HL-60 (cell line): ENCODE results near the gene TENM4.

ENCODE experiments used
- DNase-seq, 2 experiments: peaks; one replicate each; pipeline ENCODE4 v3.0.0-alpha.2; 2010 to 2020; ENCODE audit warnings: low read depth in 1 of 2, low spot score in 1 of 2
- H3K27ac ChIP-seq: fragments of 250-450 bp; sonication (Bioruptor Pico); replicated peaks from 2 replicates; pipeline ENCODE4 v1.5.1; 2020; ENCODE audit warnings: mild to moderate bottlenecking, moderate library complexity
- H3K27me3 ChIP-seq: fragments of 250-450 bp; sonication (Bioruptor Pico); 2 replicates; pipeline ENCODE4 v1.5.1; 2021; ENCODE audit warnings: mild to moderate bottlenecking, moderate library complexity; ENCODE audit not compliant: insufficient read depth, poor library complexity, severe bottlenecking
- H3K4me3 ChIP-seq: replicated peaks from 2 replicates; pipeline ENCODE4 v1.5.1; 2011; ENCODE audit warnings: mild to moderate bottlenecking, control low read depth, low read length; ENCODE audit not compliant: insufficient read depth
- CTCF ChIP-seq: IDR thresholded peaks from one replicate; pipeline ENCODE4 v1.5.1; 2011; ENCODE audit warnings: low read length, control low read depth, inconsistent platforms; ENCODE audit not compliant: insufficient read depth
- GABPA ChIP-seq: IDR thresholded peaks from 2 replicates; pipeline ENCODE4 v1.6.1; 2012; ENCODE audit warnings: low read depth
- POLR2AphosphoS5 ChIP-seq: IDR thresholded peaks from 2 replicates; pipeline ENCODE4 v1.6.1; 2012; ENCODE audit warnings: low read depth
- REST ChIP-seq: IDR thresholded peaks from 2 replicates; pipeline ENCODE4 v1.6.1; 2012; ENCODE audit warnings: low read depth; ENCODE audit not compliant: insufficient replicate concordance
- SPI1 ChIP-seq: IDR thresholded peaks from 2 replicates; pipeline ENCODE4 v1.6.1; 2012; ENCODE audit warnings: low read depth, mild to moderate bottlenecking, borderline replicate concordance

TENM4 gene

GRCh38 chr11:79198203-79198897 is 242.5 kb downstream of the TENM4 start:
- TF ChIP-seq CTCF (no peak), GABPA (no peak)
- H3K27ac ChIP-seq: no peak overlapping the region
- H3K27me3 ChIP-seq: no peaks in the 10 kb centered on the region
- H3K4me3 ChIP-seq: no peak overlapping the region
- DNase-seq: no peak

DNA sequence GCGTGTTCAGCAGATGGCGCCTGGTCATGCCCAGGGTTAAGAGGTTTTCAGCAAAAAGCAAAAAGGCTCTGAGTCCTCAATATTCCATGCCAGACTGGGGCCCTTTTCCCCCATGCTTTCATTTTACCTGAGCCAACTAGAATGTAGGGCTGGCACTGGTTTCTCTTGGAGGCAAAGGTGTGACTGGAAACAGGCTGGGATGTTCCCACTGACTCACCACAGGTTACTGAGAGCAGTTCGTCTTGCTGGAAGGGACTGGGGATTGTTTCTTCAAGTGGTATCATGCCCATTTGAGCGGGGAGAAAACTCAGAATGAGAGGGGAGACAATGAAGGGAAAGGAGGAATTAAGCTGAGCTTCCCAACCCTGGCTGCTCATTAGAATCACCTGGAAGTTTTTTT is 243.9 kb downstream of the TENM4 start:
- Histone ChIP-seq H3K27ac (no peak overlapping the region), H3K4me3 (no peak overlapping the region), H3K27me3 (no peaks in the 10 kb centered on the region)
- no peak for TF ChIP-seq REST
- DNase-seq: no peak

DNA sequence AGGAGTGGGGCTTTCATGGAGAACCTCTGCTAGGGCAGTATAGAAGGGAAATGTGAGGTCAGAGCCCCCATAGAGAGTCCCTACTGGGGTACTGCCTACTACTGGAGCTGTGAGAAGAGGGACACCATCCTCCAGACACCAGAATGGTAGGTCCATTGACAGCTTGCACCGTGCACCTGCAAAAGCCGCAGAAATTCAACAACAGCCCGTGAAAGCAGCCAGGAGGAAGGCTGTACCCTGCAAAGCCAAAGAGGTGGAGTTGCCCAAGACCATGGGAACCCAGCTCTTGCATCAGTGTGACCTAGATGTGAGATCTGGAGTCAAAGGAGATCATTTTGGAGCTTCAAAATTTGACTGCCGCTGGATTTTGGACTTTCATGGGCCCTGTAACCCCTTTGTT is 245.6 kb downstream of the TENM4 start:
- no peak overlapping the region for H3K27ac ChIP-seq
- H3K27me3 ChIP-seq: no peaks in the 10 kb centered on the region
- no peak overlapping the region for H3K4me3 ChIP-seq
- DNase-seq: no peak
- no peak for TF ChIP-seq SPI1
- no peak for TF ChIP-seq REST
- no peak for TF ChIP-seq CTCF
- no peak for TF ChIP-seq GABPA
- TF ChIP-seq POLR2AphosphoS5: no peak

DNA sequence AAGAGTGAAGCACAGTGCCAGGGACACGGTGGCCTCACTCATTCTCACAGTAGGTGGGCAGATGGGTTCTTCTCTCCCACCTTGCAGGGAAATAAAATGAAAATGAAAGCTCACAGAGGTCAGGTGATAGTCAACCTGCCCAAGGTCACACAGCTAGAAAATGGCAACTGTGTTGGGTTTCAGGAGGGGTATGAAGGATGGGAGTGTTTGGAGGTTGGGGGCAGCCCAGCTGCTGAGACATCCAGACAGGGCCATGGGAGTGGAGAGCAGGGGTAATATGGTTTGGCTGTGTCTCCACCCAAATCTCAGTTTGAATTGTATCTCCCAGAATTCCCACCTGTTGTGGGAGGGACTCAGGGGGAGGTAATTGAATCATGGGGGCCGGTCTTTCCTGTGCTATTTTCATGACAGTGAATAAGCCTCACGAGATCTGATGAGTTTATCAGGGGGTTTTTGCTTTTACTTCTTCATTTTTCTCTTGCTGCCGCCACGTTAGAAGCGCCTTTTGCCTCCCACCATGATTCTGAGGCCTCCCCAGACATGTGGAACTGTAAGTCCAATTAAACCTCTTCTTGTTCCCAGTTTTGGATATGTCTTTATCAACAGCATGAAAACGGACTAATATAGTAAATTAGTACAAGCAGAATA is 247.0 kb downstream of the TENM4 start:
- Histone ChIP-seq H3K27ac (no peak overlapping the region), H3K4me3 (no peak overlapping the region), H3K27me3 (no peaks in the 10 kb centered on the region)
- no peak for TF ChIP-seq REST
- TF ChIP-seq CTCF: no peak
- TF ChIP-seq POLR2AphosphoS5: no peak
- no peak for TF ChIP-seq GABPA
- DNase-seq: no peak
